Neuronal stem cell (in vitro differentiated cells): Measurements from ENCODE around the gene SUCLG2.

Experiments
- DNase-seq: peaks from one replicate; pipeline ENCODE4 v3.0.0-alpha.2; 2013; ENCODE audit warnings: low spot score
- H2AFZ ChIP-seq: one replicate; pipeline ENCODE4 v1.6.1; 2013; ENCODE audit warnings: mild to moderate bottlenecking, low read length, inconsistent platforms
- H2AK5ac ChIP-seq: 2 replicates; pipeline ENCODE4 v1.6.1; 2013; ENCODE audit warnings: low read depth, mild to moderate bottlenecking, inconsistent platforms, low read length, moderate library complexity, mixed read lengths
- H2BK120ac ChIP-seq: 2 replicates; pipeline ENCODE4 v1.6.1; 2013; ENCODE audit warnings: low read depth, mild to moderate bottlenecking, inconsistent platforms, low read length, moderate library complexity, mixed read lengths
- H2BK12ac ChIP-seq: one replicate; pipeline ENCODE4 v1.6.1; 2013; ENCODE audit warnings: low read length, inconsistent platforms
- H2BK15ac ChIP-seq: 2 replicates; pipeline ENCODE4 v1.6.1; 2013; ENCODE audit warnings: mild to moderate bottlenecking, low read length, inconsistent platforms, mixed read lengths
- H2BK5ac ChIP-seq: one replicate; pipeline ENCODE4 v1.6.1; 2013; ENCODE audit warnings: inconsistent platforms, mild to moderate bottlenecking, low read length, moderate library complexity
- H3K14ac ChIP-seq: one replicate; pipeline ENCODE4 v1.6.1; 2013; ENCODE audit warnings: low read length, inconsistent platforms
- H3K18ac ChIP-seq: 2 replicates; pipeline ENCODE4 v1.6.1; 2013; ENCODE audit warnings: low read length, inconsistent platforms
- H3K23ac ChIP-seq: 2 replicates; pipeline ENCODE4 v1.6.1; 2013; ENCODE audit warnings: low read depth, mild to moderate bottlenecking, mixed read lengths, low read length, inconsistent platforms; ENCODE audit not compliant: poor library complexity
- H3K27ac ChIP-seq: replicated peaks from 3 replicates; pipeline ENCODE4 v1.5.1; 2013; ENCODE audit warnings: low read length, inconsistent platforms
- H3K27me3 ChIP-seq, 3 experiments: 2 replicates each; pipeline ENCODE4 v1.6.1; 2013; ENCODE audit warnings: low read length in 3 of 3, mild to moderate bottlenecking in 2 of 3, inconsistent platforms in 1 of 3, low read depth in 1 of 3, mixed read lengths in 1 of 3, moderate library complexity in 1 of 3; ENCODE audit not compliant: control insufficient read depth in 3 of 3, insufficient read depth in 3 of 3
- H3K36me3 ChIP-seq, 2 donors: replicated peaks in 1 of 2; 2 replicates each; pipeline ENCODE4 v1.6.1; 2013; ENCODE audit warnings: low read length in 2 of 2; ENCODE audit not compliant: control insufficient read depth in 2 of 2, insufficient read depth in 2 of 2
- H3K4ac ChIP-seq: 2 replicates; pipeline ENCODE4 v1.6.1; 2013; ENCODE audit warnings: inconsistent platforms, mild to moderate bottlenecking, low read length, moderate library complexity
- H3K4me1 ChIP-seq, 2 donors: 1 replicate in 1 of 2; 2 replicates in 1 of 2; pipeline ENCODE4 v1.6.1; 2013; ENCODE audit warnings: low read length in 2 of 2, low read depth in 1 of 2; ENCODE audit not compliant: control insufficient read depth in 2 of 2, insufficient read depth in 1 of 2
- H3K4me2 ChIP-seq: one replicate; pipeline ENCODE4 v1.6.1; 2013; ENCODE audit warnings: mild to moderate bottlenecking, low read length, inconsistent platforms; ENCODE audit not compliant: insufficient read depth, poor library complexity, severe bottlenecking
- H3K4me3 ChIP-seq, 2 donors: 2 replicates each; pipeline ENCODE4 v1.5.1; 2013; ENCODE audit warnings: low read length in 2 of 2, mild to moderate bottlenecking in 2 of 2, inconsistent platforms in 1 of 2, moderate library complexity in 1 of 2
- H3K79me1 ChIP-seq: one replicate; pipeline ENCODE4 v1.6.1; 2013; ENCODE audit warnings: low read depth, mild to moderate bottlenecking, inconsistent platforms, low read length, moderate library complexity
- H3K9ac ChIP-seq: one replicate; pipeline ENCODE4 v1.6.1; 2013; ENCODE audit warnings: mild to moderate bottlenecking, low read depth, low read length, inconsistent platforms; ENCODE audit not compliant: poor library complexity
- H3K9me3 ChIP-seq, 2 donors: replicated peaks in 1 of 2; 2 replicates each; pipeline versions ENCODE3 to v1.6.1; 2013; ENCODE audit warnings: low read length in 2 of 2, mild to moderate bottlenecking in 2 of 2, inconsistent platforms in 1 of 2, low read depth in 1 of 2, mixed read lengths in 1 of 2, moderate library complexity in 1 of 2; ENCODE audit not compliant: control insufficient read depth in 2 of 2, insufficient read depth in 1 of 2
- H4K8ac ChIP-seq: one replicate; pipeline ENCODE4 v1.6.1; 2013; ENCODE audit warnings: low read depth, mild to moderate bottlenecking, inconsistent platforms, low read length, moderate library complexity
- H4K91ac ChIP-seq: one replicate; pipeline ENCODE4 v1.6.1; 2013; ENCODE audit warnings: low read length, low read depth, mild to moderate bottlenecking, inconsistent platforms; ENCODE audit not compliant: poor library complexity
- WGBS, 2 donors: extraction: QIAGEN DNeasy Blood & Tissue Kit; methylation state at CpG; one replicate each; pipeline ENCODE4 v1.1.7; 2013; ENCODE audit warnings: missing lambda C conversion rate in 2 of 2, mixed read lengths in 1 of 2; ENCODE audit not compliant: insufficient read length in 2 of 2, insufficient replicate concordance in 1 of 2; ENCODE audit errors: extremely low coverage in 2 of 2; 5-methylcytosine and 5-hydroxymethylcytosine counted together

The SUCLG2 gene

GRCh38 chr3:67619991-67620390, 34.4 kb downstream of the SUCLG2 start:
- H3K4me2 ChIP-seq, result no peak overlapping the region
- no peak overlapping the region for H4K8ac ChIP-seq
- no peak overlapping the region for H2BK120ac ChIP-seq
- no peak overlapping the region for H2BK12ac ChIP-seq
- H3K4ac ChIP-seq, result no peak overlapping the region
- H4K91ac ChIP-seq, result no peak overlapping the region
- peaks cover 0 to 41% of the 10 kb centered on the region in 2 donors for H3K36me3 ChIP-seq
- no peak overlapping the region for H3K9ac ChIP-seq
- no peak overlapping the region for H2BK5ac ChIP-seq
- no peak overlapping the region for H3K18ac ChIP-seq
- DNase-seq, result no peak
- H3K79me1 ChIP-seq, result no peaks in the 10 kb centered on the region
- H3K27ac ChIP-seq, result no peak overlapping the region
- WGBS, 2 donors, result no CpG with 5 or more reads among the region's 3 CpGs
- no peak overlapping the region for H3K23ac ChIP-seq
- H3K27me3 ChIP-seq, result no peaks in the 10 kb centered on the region
- no peak overlapping the region for H2BK15ac ChIP-seq
- no peak overlapping the region for H3K4me3 ChIP-seq
- H3K4me1 ChIP-seq, result peaks cover 0 to 3% of the 10 kb centered on the region in 2 donors
- no peak overlapping the region for H2AK5ac ChIP-seq
- H2AFZ ChIP-seq, result no peak overlapping the region
- H3K14ac ChIP-seq, result no peak overlapping the region
- no peaks in the 10 kb centered on the region for H3K9me3 ChIP-seq

- H3K4ac ChIP-seq, result no peak overlapping the region
- peaks cover 0 to 41% of the 10 kb centered on the region in 2 donors for H3K36me3 ChIP-seq
- H3K14ac ChIP-seq, result no peak overlapping the region
- WGBS, 2 donors, result no CpG with 5 or more reads among the region's 1 CpG
- no peak overlapping the region for H3K27ac ChIP-seq
- DNase-seq, result no peak
- H3K4me3 ChIP-seq, result no peak overlapping the region
- peaks cover 0 to 3% of the 10 kb centered on the region in 2 donors for H3K4me1 ChIP-seq
- no peak overlapping the region for H3K23ac ChIP-seq
- no peak overlapping the region for H2BK120ac ChIP-seq
- H3K9ac ChIP-seq, result no peak overlapping the region
- H2AK5ac ChIP-seq, result no peak overlapping the region
- no peak overlapping the region for H4K8ac ChIP-seq
- no peak overlapping the region for H4K91ac ChIP-seq
- H2AFZ ChIP-seq, result no peak overlapping the region
- no peak overlapping the region for H2BK5ac ChIP-seq
- H3K27me3 ChIP-seq, result no peaks in the 10 kb centered on the region
- no peaks in the 10 kb centered on the region for H3K9me3 ChIP-seq
- H3K4me2 ChIP-seq, result no peak overlapping the region
- H3K18ac ChIP-seq, result no peak overlapping the region
- no peak overlapping the region for H2BK15ac ChIP-seq
- no peaks in the 10 kb centered on the region for H3K79me1 ChIP-seq
- H2BK12ac ChIP-seq, result no peak overlapping the region
Observed at GRCh38 chr3:67617518-67617917, 36.9 kb downstream of the SUCLG2 start.

- Histone ChIP-seq H2BK15ac (no peak overlapping the region), H3K27me3 (no peaks in the 10 kb centered on the region), H3K9ac (no peak overlapping the region), H3K4me2 (no peak overlapping the region), H3K23ac (no peak overlapping the region), H3K9me3 (no peaks in the 10 kb centered on the region), H2AFZ (no peak overlapping the region), H2BK120ac (no peak overlapping the region), H2BK5ac (no peak overlapping the region), H4K8ac (no peak overlapping the region), H3K36me3 (peaks cover 0 to 38% of the 10 kb centered on the region in 2 donors), H3K18ac (no peak overlapping the region), H2BK12ac (no peak overlapping the region), H3K4ac (no peak overlapping the region), H3K4me1 (peaks cover 0 to 3% of the 10 kb centered on the region in 2 donors), H3K14ac (no peak overlapping the region), H3K27ac (no peak overlapping the region), H3K4me3 (no peak overlapping the region), H3K79me1 (no peaks in the 10 kb centered on the region), H2AK5ac (no peak overlapping the region), H4K91ac (no peak overlapping the region)
- no CpG with 5 or more reads among the region's 2 CpGs for WGBS, 2 donors
- DNase-seq, result no peak
Observed at GRCh38 chr3:67616046-67616445, 38.4 kb downstream of the SUCLG2 start.

GRCh38 chr3:67614195-67614594, 40.2 kb downstream of the SUCLG2 start:
- H2BK5ac ChIP-seq, result no peak overlapping the region
- H3K4ac ChIP-seq, result no peak overlapping the region
- DNase-seq, result no peak
- H2BK120ac ChIP-seq, result no peak overlapping the region
- no peak overlapping the region for H3K9ac ChIP-seq
- H3K4me3 ChIP-seq, result no peak overlapping the region
- no peaks in the 10 kb centered on the region for H3K79me1 ChIP-seq
- H3K4me1 ChIP-seq, result peaks cover 0 to 3% of the 10 kb centered on the region in 2 donors
- no peak overlapping the region for H3K23ac ChIP-seq
- peaks cover 1 to 49% of the 10 kb centered on the region in 2 donors for H3K36me3 ChIP-seq
- H3K18ac ChIP-seq, result no peak overlapping the region
- H4K8ac ChIP-seq, result no peak overlapping the region
- H2BK15ac ChIP-seq, result no peak overlapping the region
- H2AFZ ChIP-seq, result no peak overlapping the region
- no peak overlapping the region for H3K27ac ChIP-seq
- H2AK5ac ChIP-seq, result no peak overlapping the region
- no peak overlapping the region for H3K14ac ChIP-seq
- peaks cover 0 to 2% of the 10 kb centered on the region in 2 donors for H3K9me3 ChIP-seq
- no peak overlapping the region for H2BK12ac ChIP-seq
- no CpG with 5 or more reads among the region's 3 CpGs for WGBS, 2 donors
- H4K91ac ChIP-seq, result no peak overlapping the region
- no peak overlapping the region for H3K4me2 ChIP-seq
- no peaks in the 10 kb centered on the region for H3K27me3 ChIP-seq
